ENCODE results near the gene FUT7. TPM values are rescaled to one million over a fixed set of nuclear protein-coding genes. Genes with fewer than 3 reads are reported as not detected.

Gene FUT7
- total and polyA plus RNA-seq, 9 of the 15 experiments (the other 6 are each of a cell fraction or from before 2014, with no cell fraction given), result not detected

DNA sequence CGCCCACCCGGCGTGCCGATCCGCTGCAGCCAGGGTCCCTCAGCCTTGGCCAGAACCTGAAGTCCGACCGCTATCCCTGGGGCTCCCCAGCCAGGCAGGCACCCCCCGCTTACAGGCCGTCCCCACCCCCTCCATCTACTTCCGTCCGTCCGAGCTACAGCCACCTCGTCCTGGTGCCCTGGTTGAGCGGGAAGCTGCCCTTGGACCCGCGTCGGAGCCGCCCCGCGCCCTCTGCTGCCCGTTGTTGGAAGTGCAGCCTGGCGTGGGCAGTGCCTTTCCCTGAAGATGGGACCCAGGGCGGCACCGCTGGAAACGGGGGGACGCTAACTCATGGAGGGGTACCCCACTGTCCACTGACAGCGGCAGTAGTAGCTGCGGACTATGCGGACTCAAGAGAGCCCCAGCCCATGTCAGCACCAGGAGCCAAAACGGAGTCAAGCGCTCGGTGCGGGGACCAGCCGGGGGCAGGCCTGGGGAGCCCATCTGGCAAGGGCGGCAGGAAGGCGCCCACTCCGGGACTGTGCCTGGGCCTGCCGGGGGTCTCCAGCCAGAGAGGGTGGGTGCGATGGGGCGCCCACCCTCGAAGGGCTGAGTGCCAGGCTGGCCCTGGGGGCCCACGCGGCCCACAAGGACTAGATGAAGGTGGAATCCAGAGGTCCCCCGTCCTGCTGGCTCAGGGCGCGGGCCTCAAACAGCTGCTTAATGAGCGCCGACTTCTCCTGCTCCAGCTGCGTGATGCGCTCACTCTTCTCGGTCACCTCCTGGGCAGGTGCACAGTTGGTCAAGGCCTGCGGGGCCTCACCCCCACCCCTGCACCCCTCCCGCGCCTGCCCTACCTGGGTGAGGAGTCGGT lies 32.4 kb upstream of the FUT7 start (continued):
- TF ChIP-seq, protein P1, sequence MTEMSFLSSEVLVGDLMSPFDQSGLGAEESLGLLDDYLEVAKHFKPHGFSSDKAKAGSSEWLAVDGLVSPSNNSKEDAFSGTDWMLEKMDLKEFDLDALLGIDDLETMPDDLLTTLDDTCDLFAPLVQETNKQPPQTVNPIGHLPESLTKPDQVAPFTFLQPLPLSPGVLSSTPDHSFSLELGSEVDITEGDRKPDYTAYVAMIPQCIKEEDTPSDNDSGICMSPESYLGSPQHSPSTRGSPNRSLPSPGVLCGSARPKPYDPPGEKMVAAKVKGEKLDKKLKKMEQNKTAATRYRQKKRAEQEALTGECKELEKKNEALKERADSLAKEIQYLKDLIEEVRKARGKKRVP (CRISPR knock-in tag; IDR thresholded peaks at IDR 0.05), result no peak
- TF ChIP-seq NCOA4 (IDR thresholded peaks at IDR 0.05; ENCODE audit: partially characterized antibody) (no peak), STAG1 (CRISPR knock-in tag; IDR thresholded peaks at IDR 0.05; ENCODE audit: borderline replicate concordance) (no peak), POLR2G (IDR thresholded peaks at IDR 0.05; ENCODE audit: low read depth, low read length) (peak; percentile 20; the same call in 1 of the 2 replicates), GTF2E2 (tag; IDR thresholded peaks at IDR 0.05) (no peak), POLR2AphosphoS5 (IDR thresholded peaks at IDR 0.05; ENCODE audit: control insufficient read depth, insufficient read depth, low read depth, low read length) (no peak), ZNF174 (CRISPR knock-in tag; IDR thresholded peaks at IDR 0.05) (no peak), ASH1L (IDR thresholded peaks at IDR 0.05; ENCODE audit: borderline replicate concordance, low read depth, partially characterized antibody) (no peak), ZNF217 (CRISPR knock-in tag; IDR thresholded peaks at IDR 0.05) (no peak), ARHGAP35 (IDR thresholded peaks at IDR 0.05; ENCODE audit: partially characterized antibody) (no peak), EGR1 (conservative IDR thresholded peaks at IDR 0.05) (peak; percentile 24; the same call in 1 of the 2 replicates), MYBL2 (IDR thresholded peaks at IDR 0.05; ENCODE audit: low read depth) (no peak), MYBL2 (CRISPR knock-in tag; IDR thresholded peaks at IDR 0.05; ENCODE audit: borderline replicate concordance) (no peak), CREM (IDR thresholded peaks at IDR 0.05; ENCODE audit: low read depth) (peak; percentile 80), ZNF311 (CRISPR knock-in tag; IDR thresholded peaks at IDR 0.05) (no peak), HNRNPH1 (optimal IDR thresholded peaks at IDR 0.05; ENCODE audit: low read depth, low read length) (no peak), FUS (optimal IDR thresholded peaks at IDR 0.05; ENCODE audit: low read depth, low read length) (no peak), SMARCA4 (IDR thresholded peaks at IDR 0.05) (no peak)
- TF ChIP-seq, protein P2, sequence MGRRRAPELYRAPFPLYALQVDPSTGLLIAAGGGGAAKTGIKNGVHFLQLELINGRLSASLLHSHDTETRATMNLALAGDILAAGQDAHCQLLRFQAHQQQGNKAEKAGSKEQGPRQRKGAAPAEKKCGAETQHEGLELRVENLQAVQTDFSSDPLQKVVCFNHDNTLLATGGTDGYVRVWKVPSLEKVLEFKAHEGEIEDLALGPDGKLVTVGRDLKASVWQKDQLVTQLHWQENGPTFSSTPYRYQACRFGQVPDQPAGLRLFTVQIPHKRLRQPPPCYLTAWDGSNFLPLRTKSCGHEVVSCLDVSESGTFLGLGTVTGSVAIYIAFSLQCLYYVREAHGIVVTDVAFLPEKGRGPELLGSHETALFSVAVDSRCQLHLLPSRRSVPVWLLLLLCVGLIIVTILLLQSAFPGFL (CRISPR knock-in tag; IDR thresholded peaks at IDR 0.05), result no peak
- TF ChIP-seq, protein P3, sequence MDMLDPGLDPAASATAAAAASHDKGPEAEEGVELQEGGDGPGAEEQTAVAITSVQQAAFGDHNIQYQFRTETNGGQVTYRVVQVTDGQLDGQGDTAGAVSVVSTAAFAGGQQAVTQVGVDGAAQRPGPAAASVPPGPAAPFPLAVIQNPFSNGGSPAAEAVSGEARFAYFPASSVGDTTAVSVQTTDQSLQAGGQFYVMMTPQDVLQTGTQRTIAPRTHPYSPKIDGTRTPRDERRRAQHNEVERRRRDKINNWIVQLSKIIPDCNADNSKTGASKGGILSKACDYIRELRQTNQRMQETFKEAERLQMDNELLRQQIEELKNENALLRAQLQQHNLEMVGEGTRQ (CRISPR knock-in tag; IDR thresholded peaks at IDR 0.05), result no peak
- TF ChIP-seq, protein P4, sequence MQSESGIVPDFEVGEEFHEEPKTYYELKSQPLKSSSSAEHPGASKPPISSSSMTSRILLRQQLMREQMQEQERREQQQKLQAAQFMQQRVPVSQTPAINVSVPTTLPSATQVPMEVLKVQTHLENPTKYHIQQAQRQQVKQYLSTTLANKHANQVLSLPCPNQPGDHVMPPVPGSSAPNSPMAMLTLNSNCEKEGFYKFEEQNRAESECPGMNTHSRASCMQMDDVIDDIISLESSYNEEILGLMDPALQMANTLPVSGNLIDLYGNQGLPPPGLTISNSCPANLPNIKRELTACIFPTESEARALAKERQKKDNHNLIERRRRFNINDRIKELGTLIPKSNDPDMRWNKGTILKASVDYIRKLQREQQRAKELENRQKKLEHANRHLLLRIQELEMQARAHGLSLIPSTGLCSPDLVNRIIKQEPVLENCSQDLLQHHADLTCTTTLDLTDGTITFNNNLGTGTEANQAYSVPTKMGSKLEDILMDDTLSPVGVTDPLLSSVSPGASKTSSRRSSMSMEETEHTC (IDR thresholded peaks at IDR 0.05), result no peak
- TF ChIP-seq, protein P5, sequence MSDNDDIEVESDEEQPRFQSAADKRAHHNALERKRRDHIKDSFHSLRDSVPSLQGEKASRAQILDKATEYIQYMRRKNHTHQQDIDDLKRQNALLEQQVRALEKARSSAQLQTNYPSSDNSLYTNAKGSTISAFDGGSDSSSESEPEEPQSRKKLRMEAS (CRISPR knock-in tag; IDR thresholded peaks at IDR 0.05), result no peak
- TF ChIP-seq, protein P6, sequence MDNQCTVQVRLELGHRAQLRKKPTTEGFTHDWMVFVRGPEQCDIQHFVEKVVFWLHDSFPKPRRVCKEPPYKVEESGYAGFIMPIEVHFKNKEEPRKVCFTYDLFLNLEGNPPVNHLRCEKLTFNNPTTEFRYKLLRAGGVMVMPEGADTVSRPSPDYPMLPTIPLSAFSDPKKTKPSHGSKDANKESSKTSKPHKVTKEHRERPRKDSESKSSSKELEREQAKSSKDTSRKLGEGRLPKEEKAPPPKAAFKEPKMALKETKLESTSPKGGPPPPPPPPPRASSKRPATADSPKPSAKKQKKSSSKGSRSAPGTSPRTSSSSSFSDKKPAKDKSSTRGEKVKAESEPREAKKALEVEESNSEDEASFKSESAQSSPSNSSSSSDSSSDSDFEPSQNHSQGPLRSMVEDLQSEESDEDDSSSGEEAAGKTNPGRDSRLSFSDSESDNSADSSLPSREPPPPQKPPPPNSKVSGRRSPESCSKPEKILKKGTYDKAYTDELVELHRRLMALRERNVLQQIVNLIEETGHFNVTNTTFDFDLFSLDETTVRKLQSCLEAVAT (IDR thresholded peaks at IDR 0.05), result no peak
